Muscle layer of duodenum (tissue), 2 donors: ENCODE results near the gene TIGD1.

Experiments
- H3K27ac ChIP-seq: one replicate; pipeline ENCODE4 v1.7.0; 2013; ENCODE audit warnings: mild to moderate bottlenecking, low read length
- H3K27me3 ChIP-seq: one replicate; pipeline ENCODE4 v1.7.0; 2013; ENCODE audit warnings: low read depth, mild to moderate bottlenecking, control low read depth, low read length
- H3K36me3 ChIP-seq, 2 donors: one replicate each; pipeline ENCODE4 v1.7.0; 2013; ENCODE audit warnings: low read length in 2 of 2, control low read depth in 1 of 2, mild to moderate bottlenecking in 1 of 2; ENCODE audit not compliant: insufficient read depth in 2 of 2, control insufficient read depth in 1 of 2
- H3K4me1 ChIP-seq, 2 donors: one replicate each; pipeline ENCODE4 v1.7.0; 2013; ENCODE audit warnings: low read length in 2 of 2, mild to moderate bottlenecking in 2 of 2, control low read depth in 1 of 2, moderate library complexity in 1 of 2; ENCODE audit not compliant: insufficient read depth in 2 of 2, control insufficient read depth in 1 of 2
- H3K4me3 ChIP-seq, 2 donors: one replicate each; pipeline ENCODE4 v1.7.0; 2013; ENCODE audit warnings: low read length in 2 of 2, low read depth in 1 of 2, mild to moderate bottlenecking in 1 of 2
- H3K9me3 ChIP-seq, 2 donors: one replicate each; pipeline ENCODE4 v1.7.0; 2013; ENCODE audit warnings: low read length in 2 of 2, control low read depth in 1 of 2, mild to moderate bottlenecking in 1 of 2; ENCODE audit not compliant: control insufficient read depth in 1 of 2
- donor health status: healthy.

TIGD1 gene

DNA sequence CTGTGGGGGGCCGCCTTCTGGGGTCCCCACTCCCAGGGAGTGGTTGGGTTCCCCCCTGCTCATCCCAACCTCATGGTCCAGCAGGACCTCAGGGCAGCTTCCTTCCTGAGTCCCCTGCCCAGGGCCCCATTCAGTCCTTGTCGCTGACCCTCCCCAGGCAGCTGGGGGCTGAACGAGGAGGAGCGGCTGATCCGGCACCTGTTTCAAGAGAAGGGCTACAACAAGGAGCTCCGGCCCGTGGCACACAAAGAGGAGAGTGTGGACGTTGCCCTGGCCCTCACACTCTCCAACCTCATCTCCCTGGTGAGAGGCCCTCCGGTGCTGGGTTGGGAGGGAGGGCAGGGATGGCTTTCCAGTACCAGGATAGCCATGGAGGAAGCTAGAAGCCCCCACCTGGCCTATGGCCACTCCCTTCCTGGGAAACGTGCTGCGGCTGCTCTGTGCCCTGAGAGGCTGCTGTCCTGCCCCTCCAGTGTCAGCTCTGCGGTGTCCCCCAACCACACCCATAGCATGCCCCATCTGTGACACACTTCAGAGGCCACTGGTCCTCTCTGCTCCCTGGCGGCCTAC, 23.9 kb downstream of the TIGD1 start:
- Histone ChIP-seq H3K36me3 (no peaks in the 10 kb centered on the region), H3K4me1 (peaks cover 0 to 28% of the 10 kb centered on the region in 2 donors), H3K4me3 (no peak overlapping the region), H3K27me3 (peaks cover 19% of the 10 kb centered on the region), H3K9me3 (no peaks in the 10 kb centered on the region), H3K27ac (no peak overlapping the region)

- H3K27me3 ChIP-seq, result peaks cover 19% of the 10 kb centered on the region
- no peak within 1 kb of the TSS for H3K4me3 ChIP-seq
- no peak within 1 kb of the TSS for H3K27ac ChIP-seq
- H3K9me3 ChIP-seq, result no peaks in the 10 kb centered on the region
- peaks cover 0 to 28% of the 10 kb centered on the region in 2 donors for H3K4me1 ChIP-seq
- H3K36me3 ChIP-seq, result no peaks in the 10 kb centered on the region
These were observed 24.5 kb downstream of the TIGD1 start, which contains the start of gene CHRND for GRCh38 chr2:232525791-232526371. Gene CHRND (plus strand): TSS chr2:232526160. CDS start chr2:232526216, 56 bp downstream.

DNA sequence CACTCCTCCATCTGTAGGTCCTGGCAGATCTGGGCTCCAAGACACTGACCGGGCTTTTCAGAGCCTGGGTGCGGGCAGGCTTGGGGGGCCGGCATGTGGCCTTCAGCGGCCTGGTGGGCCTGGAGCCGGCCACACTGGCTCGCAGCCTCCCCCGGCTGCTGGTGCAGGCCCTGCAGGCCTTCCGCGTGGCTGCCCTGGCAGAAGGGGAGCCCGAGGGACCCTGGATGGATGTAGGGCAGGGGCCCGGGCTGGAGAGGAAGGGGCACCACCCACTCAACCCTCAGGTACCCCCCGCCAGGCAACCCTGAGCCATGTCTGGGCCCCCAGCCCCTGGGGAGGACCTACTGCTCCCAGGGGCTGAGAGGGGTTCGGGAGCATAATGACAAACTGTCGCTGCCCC, 25.2 kb downstream of the TIGD1 start:
- H3K4me3 ChIP-seq, result no peak overlapping the region
- H3K9me3 ChIP-seq, result no peaks in the 10 kb centered on the region
- H3K27ac ChIP-seq, result no peak overlapping the region
- peaks cover 0 to 28% of the 10 kb centered on the region in 2 donors for H3K4me1 ChIP-seq
- no peaks in the 10 kb centered on the region for H3K36me3 ChIP-seq
- H3K27me3 ChIP-seq, result peaks cover 16% of the 10 kb centered on the region

- Histone ChIP-seq H3K4me1 (peaks cover 0 to 28% of the 10 kb centered on the region in 2 donors), H3K27ac (no peak overlapping the region), H3K4me3 (no peak overlapping the region), H3K36me3 (no peaks in the 10 kb centered on the region), H3K27me3 (peaks cover 14% of the 10 kb centered on the region), H3K9me3 (no peaks in the 10 kb centered on the region)
These were observed 25.6 kb downstream of the TIGD1 start for GRCh38 chr2:232524771-232525170.

GRCh38 chr2:232523682-232524597, 26.4 kb downstream of the TIGD1 start:
- Histone ChIP-seq H3K27ac (no peak overlapping the region), H3K9me3 (no peaks in the 10 kb centered on the region), H3K4me1 (peaks cover 0 to 28% of the 10 kb centered on the region in 2 donors), H3K36me3 (no peaks in the 10 kb centered on the region), H3K4me3 (peak overlapping the region in 1 of 2 donors; percentile 44), H3K27me3 (peaks cover 14% of the 10 kb centered on the region)

DNA sequence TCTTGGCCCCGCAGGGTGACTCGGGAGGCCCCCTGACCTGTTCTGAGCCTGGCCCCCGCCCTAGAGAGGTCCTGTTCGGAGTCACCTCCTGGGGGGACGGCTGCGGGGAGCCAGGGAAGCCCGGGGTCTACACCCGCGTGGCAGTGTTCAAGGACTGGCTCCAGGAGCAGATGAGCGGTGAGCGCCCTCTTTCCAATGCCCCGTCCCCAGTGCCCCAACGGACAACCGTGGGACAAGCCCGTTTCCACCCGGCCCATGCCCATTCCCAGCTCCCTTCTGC, 27.0 kb downstream of the TIGD1 start:
- no peaks in the 10 kb centered on the region for H3K36me3 ChIP-seq
- H3K27me3 ChIP-seq, result peaks cover 14% of the 10 kb centered on the region
- peak overlapping the region in 1 of 2 donors; percentile 44 for H3K4me3 ChIP-seq
- no peak overlapping the region for H3K27ac ChIP-seq
- peaks cover 0 to 28% of the 10 kb centered on the region in 2 donors for H3K4me1 ChIP-seq
- H3K9me3 ChIP-seq, result no peaks in the 10 kb centered on the region

- H3K27me3 ChIP-seq, result peaks cover 14% of the 10 kb centered on the region
- no peaks in the 10 kb centered on the region for H3K36me3 ChIP-seq
- H3K4me1 ChIP-seq, result peaks cover 0 to 28% of the 10 kb centered on the region in 2 donors
- no peak overlapping the region for H3K27ac ChIP-seq
- no peaks in the 10 kb centered on the region for H3K9me3 ChIP-seq
- H3K4me3 ChIP-seq, result peak overlapping the region in 1 of 2 donors; percentile 56
These were observed 27.5 kb downstream of the TIGD1 start for GRCh38 chr2:232522623-232523401.

- H3K27me3 ChIP-seq, result peaks cover 14% of the 10 kb centered on the region
- H3K27ac ChIP-seq, result no peak overlapping the region
- H3K4me1 ChIP-seq, result peaks cover 0 to 28% of the 10 kb centered on the region in 2 donors
- no peaks in the 10 kb centered on the region for H3K36me3 ChIP-seq
- peak overlapping the region in 1 of 2 donors; percentile 56 for H3K4me3 ChIP-seq
- no peaks in the 10 kb centered on the region for H3K9me3 ChIP-seq
These were observed 28.3 kb downstream of the TIGD1 start for GRCh38 chr2:232521959-232522622.

- no peaks in the 10 kb centered on the region for H3K9me3 ChIP-seq
- H3K4me1 ChIP-seq, result peaks cover 0 to 28% of the 10 kb centered on the region in 2 donors
- H3K4me3 ChIP-seq, result no peak overlapping the region
- H3K36me3 ChIP-seq, result no peaks in the 10 kb centered on the region
- H3K27me3 ChIP-seq, result peaks cover 14% of the 10 kb centered on the region
- H3K27ac ChIP-seq, result no peak overlapping the region
These were observed 29.3 kb downstream of the TIGD1 start for GRCh38 chr2:232521098-232521497.

GRCh38 chr2:232520489-232520888, 29.9 kb downstream of the TIGD1 start:
- Histone ChIP-seq H3K4me3 (no peak overlapping the region), H3K9me3 (no peaks in the 10 kb centered on the region), H3K36me3 (no peaks in the 10 kb centered on the region), H3K27me3 (peaks cover 14% of the 10 kb centered on the region), H3K27ac (no peak overlapping the region), H3K4me1 (peaks cover 0 to 25% of the 10 kb centered on the region in 2 donors)
